A549 (cell line): ENCODE measurements around the gene TUFM. TPM values are rescaled to one million over a fixed set of nuclear protein-coding genes. Genes with fewer than 3 reads are reported as not detected.

Experiments
- ATAC-seq, 2 experiments: fragments of 200-7000 bp in 1 of 2; fragments of >200 bp in 1 of 2; cut with Nextera tagmentation in 1 of 2; cut with Tn5 transposase in 1 of 2; 3 replicates each; pipeline versions ENCODE4 v1.8.0 to v1.9.1; 2018 to 2020; ENCODE audit warnings: mild to moderate bottlenecking in 1 of 2, moderate library complexity in 1 of 2
- CTCF ChIA-PET: fragments of 300-600 bp; sonication (Branson Sonifier 250); formaldehyde crosslinking; extraction: SDS; loops from one replicate; lab custom pipeline; 2021; ENCODE audit warnings: antibody characterized with exemption, inconsistent platforms; lab: Yijun Ruan, JAX
- POLR2A ChIA-PET: fragments of 350-600 bp; formaldehyde crosslinking; extraction: SDS; loops from one replicate; lab custom pipeline; 2021; ENCODE audit warnings: antibody characterized with exemption, inconsistent platforms; lab: Yijun Ruan, JAX
- DNase-seq, 2 experiments: peaks; one replicate each; pipeline versions ENCODE4 v3.0.0 to v3.0.0-alpha.2; 2011 to 2016; ENCODE audit warnings: low read depth in 1 of 2, low spot score in 1 of 2
- FAIRE-seq: peaks from 2 replicates; lab custom pipeline; 2011; peaks lifted over from hg19 to GRCh38; lab: Jason Lieb, UNC
- H3K27ac ChIP-seq, 2 experiments: fragments of >200 bp; sonication (Bioruptor Twin); formaldehyde crosslinking; 3 replicates each; pipeline ENCODE4 v1.5.1; 2016 to 2017
- H3K4me1 ChIP-seq: fragments of >200 bp; sonication (Bioruptor Twin); formaldehyde crosslinking; 3 replicates; pipeline ENCODE4 v1.6.1; 2016
- H3K4me2 ChIP-seq: fragments of >200 bp; sonication (Bioruptor Twin); formaldehyde crosslinking; 3 replicates; pipeline ENCODE4 v1.6.1; 2016
- H3K4me3 ChIP-seq: fragments of >200 bp; sonication (Bioruptor Twin); formaldehyde crosslinking; 3 replicates; pipeline ENCODE4 v1.5.1; 2016
- H3K9me3 ChIP-seq: fragments of >200 bp; sonication (Bioruptor Twin); formaldehyde crosslinking; 3 replicates; pipeline ENCODE4 v1.6.1; 2016
- BHLHE40 ChIP-seq: IDR thresholded peaks from 2 replicates; pipeline ENCODE4 v1.6.1; 2012; ENCODE audit warnings: low read depth, low read length, inconsistent platforms
- CBX2 ChIP-seq: fragments of 200-600 bp; sonication (generic); IDR thresholded peaks from 2 replicates; pipeline ENCODE4 v1.6.1; 2016; ENCODE audit warnings: low read depth, mild to moderate bottlenecking, borderline replicate concordance
- FOSL2 ChIP-seq, 2 experiments: fragments of 450-650 bp in 1 of 2; fragments of >200 bp in 1 of 2; sonication (Bioruptor Twin) in 1 of 2; formaldehyde crosslinking; IDR thresholded peaks; 2 replicates each; pipeline versions ENCODE4 v1.5.0 to v1.6.1; 2016 to 2020; ENCODE audit warnings: mild to moderate bottlenecking in 1 of 2, moderate library complexity in 1 of 2
- JUNB ChIP-seq: fragments of >200 bp; sonication (Bioruptor Twin); formaldehyde crosslinking; IDR thresholded peaks from 2 replicates; pipeline ENCODE4 v1.6.1; 2016
- MAFK ChIP-seq: fragments of 450-650 bp; IDR thresholded peaks from 2 replicates; pipeline ENCODE4 v1.6.1; 2014; ENCODE audit not compliant: partially characterized antibody
- MYC ChIP-seq: IDR thresholded peaks from 2 replicates; pipeline ENCODE4 v1.6.1; 2012; ENCODE audit warnings: mild to moderate bottlenecking, inconsistent platforms, low read length, improper control_type of control experiment, borderline replicate concordance
- NFE2L2 ChIP-seq: fragments of 150-350 bp; conservative IDR thresholded peaks from 2 replicates; pipeline ENCODE4 v1.6.1; 2014; ENCODE audit warnings: low read length
- PHF8 ChIP-seq: fragments of 200-600 bp; sonication (generic); IDR thresholded peaks from 2 replicates; pipeline ENCODE4 v1.6.1; 2016; ENCODE audit warnings: low read depth, mild to moderate bottlenecking, antibody characterized with exemption, moderate library complexity, borderline replicate concordance
- POLR2AphosphoS2 ChIP-seq: conservative IDR thresholded peaks from 2 replicates; pipeline ENCODE4 v1.6.1; 2012; ENCODE audit warnings: low read length, improper control_type of control experiment, inconsistent platforms
- RFX5 ChIP-seq: fragments of 450-650 bp; IDR thresholded peaks from 2 replicates; pipeline ENCODE4 v1.7.1; 2014; ENCODE audit warnings: antibody characterized with exemption, mild to moderate bottlenecking, moderate library complexity
- SMC3 ChIP-seq: fragments of >200 bp; sonication (Bioruptor Twin); formaldehyde crosslinking; IDR thresholded peaks from 3 replicates; pipeline ENCODE4 v1.6.1; 2018; ENCODE audit warnings: inconsistent platforms
- TFCP2L1 ChIP-seq: fragments of 250-450 bp; sonication (Bioruptor Pico); IDR thresholded peaks from 2 replicates; pipeline ENCODE4 v1.5.0; 2021; ENCODE audit warnings: mild to moderate bottlenecking
- TP53 ChIP-seq: fragments of 250-450 bp; sonication (Bioruptor Pico); IDR thresholded peaks from 2 replicates; pipeline ENCODE4 v1.5.0; 2021; ENCODE audit warnings: mild to moderate bottlenecking, moderate library complexity
- WGBS: methylation state at CpG from one replicate; pipeline ENCODE4 v1.1.6; 2017; ENCODE audit errors: missing lambda C conversion rate; 5-methylcytosine and 5-hydroxymethylcytosine counted together
- polyA plus RNA-seq, 4 experiments: library from polyadenylated mRNA; depleted of rRNA in 3 of 4; stranded (reverse); fragments of >200 nt; fragmentation: RNase III in 1 of 4; extraction: RNeasy Plus Mini Kit Qiagen cat#74134 plus additional on column Dnase treatment in 1 of 4; gene quantifications; 2 replicates in 3 of 4; 3 replicates in 1 of 4; pipeline ENCODE4 v1.2.3, GENCODE V29; 2011 to 2017
- TF ChIP-seq, protein P1 (sequence below): fragments of 150-350 bp; IDR thresholded peaks from 2 replicates; pipeline ENCODE4 v1.6.1; 2014; ENCODE audit warnings: low read depth, mild to moderate bottlenecking, low read length
- TF ChIP-seq, protein P2 (sequence below): fragments of >200 bp; sonication (Bioruptor Twin); formaldehyde crosslinking; IDR thresholded peaks from 2 replicates; pipeline ENCODE4 v1.6.1; 2016
- TF ChIP-seq, protein P3 (sequence below): fragments of 450-650 bp; IDR thresholded peaks from 2 replicates; pipeline ENCODE4 v1.6.1; 2014; ENCODE audit warnings: antibody characterized with exemption
- TF ChIP-seq, protein P4 (sequence below): IDR thresholded peaks from 2 replicates; pipeline ENCODE4 v1.6.1; 2012
- TF ChIP-seq, protein P5 (sequence below): IDR thresholded peaks from 2 replicates; pipeline ENCODE4 v1.6.1; 2012

TUFM gene
- polyA plus RNA-seq, 2 of the 4 experiments (the other 2 are of a cell fraction): 159 to 260 TPM

DNA sequence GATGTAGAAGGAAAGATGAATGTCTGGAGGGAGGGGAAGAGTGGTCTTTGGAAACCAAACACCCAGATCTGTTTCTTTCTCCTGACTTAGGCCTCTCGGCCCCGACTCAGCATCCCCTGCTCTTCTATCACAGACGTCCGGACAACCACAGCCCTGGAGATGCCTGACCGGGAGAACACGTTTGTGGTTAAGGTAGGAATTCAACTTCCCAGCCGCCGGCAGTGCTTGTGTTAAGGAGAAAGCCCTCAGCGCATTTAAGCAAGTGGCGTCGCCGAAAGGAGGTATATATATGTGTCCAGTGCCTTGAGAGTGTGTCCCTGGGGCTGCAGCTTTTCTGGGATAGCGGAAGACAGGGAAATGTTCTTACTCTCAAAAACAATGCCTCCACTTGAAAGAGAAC, 21.1 kb upstream of the TUFM start:
- FAIRE-seq (no peak), ATAC-seq (no peak), DNase-seq (no peak)
- 93% methylated on average over 13 of the region's 13 CpGs for WGBS
- Histone ChIP-seq H3K4me2 (no peak overlapping the region), H3K27ac (no peak overlapping the region), H3K4me1 (peaks cover 7% of the 10 kb centered on the region; the same call in 2 of the 3 replicates), H3K9me3 (no peaks in the 10 kb centered on the region), H3K4me3 (no peak overlapping the region)
- POLR2A ChIA-PET: no interaction called here
- CTCF ChIA-PET: interaction anchor here (17.8 kb wide), 1 partner anchor 79 kb away, joined by 190 read pairs; the partner anchor contains the start of gene NFATC2IP
- TF ChIP-seq TFCP2L1: no peak
- TF ChIP-seq, protein P1, sequence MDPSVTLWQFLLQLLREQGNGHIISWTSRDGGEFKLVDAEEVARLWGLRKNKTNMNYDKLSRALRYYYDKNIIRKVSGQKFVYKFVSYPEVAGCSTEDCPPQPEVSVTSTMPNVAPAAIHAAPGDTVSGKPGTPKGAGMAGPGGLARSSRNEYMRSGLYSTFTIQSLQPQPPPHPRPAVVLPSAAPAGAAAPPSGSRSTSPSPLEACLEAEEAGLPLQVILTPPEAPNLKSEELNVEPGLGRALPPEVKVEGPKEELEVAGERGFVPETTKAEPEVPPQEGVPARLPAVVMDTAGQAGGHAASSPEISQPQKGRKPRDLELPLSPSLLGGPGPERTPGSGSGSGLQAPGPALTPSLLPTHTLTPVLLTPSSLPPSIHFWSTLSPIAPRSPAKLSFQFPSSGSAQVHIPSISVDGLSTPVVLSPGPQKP: no peak
- TF ChIP-seq SMC3: no peak
- no peak for TF ChIP-seq MYC
- no peak for TF ChIP-seq NFE2L2

DNA sequence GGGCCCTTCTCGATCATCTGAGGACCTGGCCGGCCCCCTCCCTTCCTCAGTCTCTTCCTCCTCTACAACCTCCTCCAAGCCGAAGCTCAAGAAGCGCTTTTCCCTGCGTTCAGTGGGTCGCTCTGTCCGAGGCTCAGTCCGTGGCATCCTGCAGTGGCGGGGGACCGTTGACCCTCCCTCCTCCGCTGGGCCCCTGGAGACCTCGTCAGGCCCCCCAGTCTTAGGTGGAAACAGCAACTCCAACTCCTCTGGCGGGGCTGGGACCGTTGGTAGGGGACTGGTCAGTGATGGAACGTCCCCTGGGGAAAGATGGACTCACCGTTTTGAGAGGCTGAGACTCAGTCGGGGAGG, 20.3 kb upstream of the TUFM start:
- TF ChIP-seq, protein P2, sequence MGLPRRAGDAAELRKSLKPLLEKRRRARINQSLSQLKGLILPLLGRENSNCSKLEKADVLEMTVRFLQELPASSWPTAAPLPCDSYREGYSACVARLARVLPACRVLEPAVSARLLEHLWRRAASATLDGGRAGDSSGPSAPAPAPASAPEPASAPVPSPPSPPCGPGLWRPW: no peak
- TF ChIP-seq, protein P1: no peak
- no peak for TF ChIP-seq CBX2
- no peak for TF ChIP-seq FOSL2 (IDR thresholded peaks at IDR 0.05)
- TF ChIP-seq FOSL2 (CRISPR knock-in tag; IDR thresholded peaks at IDR 0.05): no peak
- no peak for TF ChIP-seq TP53 (CRISPR knock-in tag)
- no peak for TF ChIP-seq JUNB
- no peak for TF ChIP-seq POLR2AphosphoS2
- no peak for TF ChIP-seq MAFK
- no peak for TF ChIP-seq SMC3
- TF ChIP-seq PHF8: no peak
- no peak for TF ChIP-seq TFCP2L1
- TF ChIP-seq, protein P3, sequence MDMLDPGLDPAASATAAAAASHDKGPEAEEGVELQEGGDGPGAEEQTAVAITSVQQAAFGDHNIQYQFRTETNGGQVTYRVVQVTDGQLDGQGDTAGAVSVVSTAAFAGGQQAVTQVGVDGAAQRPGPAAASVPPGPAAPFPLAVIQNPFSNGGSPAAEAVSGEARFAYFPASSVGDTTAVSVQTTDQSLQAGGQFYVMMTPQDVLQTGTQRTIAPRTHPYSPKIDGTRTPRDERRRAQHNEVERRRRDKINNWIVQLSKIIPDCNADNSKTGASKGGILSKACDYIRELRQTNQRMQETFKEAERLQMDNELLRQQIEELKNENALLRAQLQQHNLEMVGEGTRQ: no peak
- no peak for TF ChIP-seq BHLHE40
- TF ChIP-seq RFX5: no peak
- TF ChIP-seq, protein P4, sequence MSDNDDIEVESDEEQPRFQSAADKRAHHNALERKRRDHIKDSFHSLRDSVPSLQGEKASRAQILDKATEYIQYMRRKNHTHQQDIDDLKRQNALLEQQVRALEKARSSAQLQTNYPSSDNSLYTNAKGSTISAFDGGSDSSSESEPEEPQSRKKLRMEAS: no peak
- TF ChIP-seq, protein P5, sequence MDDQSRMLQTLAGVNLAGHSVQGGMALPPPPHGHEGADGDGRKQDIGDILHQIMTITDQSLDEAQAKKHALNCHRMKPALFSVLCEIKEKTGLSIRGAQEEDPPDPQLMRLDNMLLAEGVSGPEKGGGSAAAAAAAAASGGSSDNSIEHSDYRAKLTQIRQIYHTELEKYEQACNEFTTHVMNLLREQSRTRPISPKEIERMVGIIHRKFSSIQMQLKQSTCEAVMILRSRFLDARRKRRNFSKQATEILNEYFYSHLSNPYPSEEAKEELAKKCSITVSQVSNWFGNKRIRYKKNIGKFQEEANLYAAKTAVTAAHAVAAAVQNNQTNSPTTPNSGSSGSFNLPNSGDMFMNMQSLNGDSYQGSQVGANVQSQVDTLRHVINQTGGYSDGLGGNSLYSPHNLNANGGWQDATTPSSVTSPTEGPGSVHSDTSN: no peak
- Histone ChIP-seq H3K4me1 (peaks cover 10% of the 10 kb centered on the region; the same call in 2 of the 3 replicates), H3K27ac (no peak overlapping the region), H3K4me3 (no peak overlapping the region), H3K4me2 (no peak overlapping the region), H3K9me3 (no peaks in the 10 kb centered on the region)
- ATAC-seq (no peak), FAIRE-seq (no peak), DNase-seq (no peak)
- POLR2A ChIA-PET: no interaction called here
- WGBS: 90% methylated on average over 17 of the region's 17 CpGs
- CTCF ChIA-PET: interaction anchor here (2.9 to 17.8 kb wide), 3 partner anchors 8 to 79 kb away, joined by 18 to 190 read pairs (median 49); partner anchors contain the start of genes NFATC2IP and TUFM
